HL-60/S4 (cell line): Measurements from ENCODE around the gene JAKMIP1.
"Not testable (repeated sequence)": the region's sequence is repeated elsewhere in the genome, so short reads cannot be mapped to it uniquely, and the experiment has no call there.

Experiments
- in situ Hi-C: fragments of 300-500 bp; cut with MboI; formaldehyde crosslinking; loops from 2 replicates; pipeline ENCODE4 v1.14.3; 2022; ENCODE audit warnings: low sequenced_read_pairs

Gene JAKMIP1

GRCh38 chr4:6229671-6230501 lies 29.5 kb upstream of the JAKMIP1 start:
- in situ Hi-C loops, result no loop called here

DNA sequence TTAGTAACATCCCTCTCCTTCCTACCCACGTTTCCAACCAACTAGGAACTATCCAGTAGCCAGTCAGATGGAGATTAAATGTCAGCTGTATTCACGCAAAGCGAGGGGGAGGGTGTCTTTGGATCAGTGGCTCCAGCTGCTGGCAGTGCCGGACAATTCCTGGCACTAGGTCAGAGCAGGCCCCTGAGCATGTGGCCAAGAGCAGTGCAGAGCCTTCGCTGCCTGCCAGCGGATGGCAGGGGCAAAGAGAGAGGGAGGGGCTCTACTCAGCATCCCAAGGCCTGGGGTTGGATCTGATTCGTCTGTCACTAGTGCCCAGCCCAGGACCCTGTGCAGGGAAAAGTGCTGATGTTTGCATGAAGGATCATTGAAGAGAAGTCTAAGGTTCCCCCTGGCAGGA lies 28.7 kb upstream of the JAKMIP1 start:
- in situ Hi-C loops, result no loop called here

- in situ Hi-C loops, result no loop called here
Observed at GRCh38 chr4:6228158-6229067, 28.1 kb upstream of the JAKMIP1 start.

GRCh38 chr4:6227412-6228157 lies 27.2 kb upstream of the JAKMIP1 start:
- in situ Hi-C loops, result no loop called here

DNA sequence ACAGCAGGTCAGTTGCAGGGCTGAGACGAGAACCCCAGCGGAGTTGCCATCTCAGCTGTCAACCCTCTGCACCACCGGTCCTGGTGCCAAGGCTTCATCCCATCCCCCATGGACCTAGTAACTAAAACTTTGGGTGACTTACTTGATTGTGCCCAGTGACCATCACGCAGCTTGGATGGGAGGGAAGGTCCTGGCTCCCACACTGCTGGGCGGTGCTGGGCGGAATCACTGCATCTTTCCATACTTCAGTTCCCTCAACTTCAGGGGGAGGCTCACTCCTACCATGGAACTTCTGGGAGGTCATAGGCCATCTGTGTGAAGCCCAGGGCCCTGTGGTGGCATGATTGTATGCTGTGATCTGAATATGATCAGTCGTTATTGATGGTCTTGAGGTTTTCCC lies 26.2 kb upstream of the JAKMIP1 start:
- in situ Hi-C loops, result no loop called here

DNA sequence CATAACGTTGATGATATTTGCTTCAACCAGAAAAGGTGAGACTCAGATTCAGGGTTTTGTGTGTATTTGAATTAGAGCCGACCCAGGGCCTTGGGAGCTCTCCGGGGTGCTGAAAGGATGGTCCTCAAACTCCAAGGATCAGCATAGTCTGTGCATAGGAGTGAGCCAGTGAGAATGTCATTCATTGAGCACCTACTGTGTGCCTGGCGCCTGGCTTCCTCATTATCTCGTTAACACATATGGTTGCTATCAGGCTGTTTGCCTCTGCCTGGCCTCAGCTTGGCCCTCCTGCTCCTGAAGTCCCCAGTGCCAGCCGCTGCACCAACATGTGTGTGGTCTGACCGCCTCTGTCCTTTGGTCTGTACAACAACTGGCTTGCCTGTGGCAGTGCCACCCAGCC lies 25.1 kb upstream of the JAKMIP1 start:
- in situ Hi-C loops, result no loop called here

DNA sequence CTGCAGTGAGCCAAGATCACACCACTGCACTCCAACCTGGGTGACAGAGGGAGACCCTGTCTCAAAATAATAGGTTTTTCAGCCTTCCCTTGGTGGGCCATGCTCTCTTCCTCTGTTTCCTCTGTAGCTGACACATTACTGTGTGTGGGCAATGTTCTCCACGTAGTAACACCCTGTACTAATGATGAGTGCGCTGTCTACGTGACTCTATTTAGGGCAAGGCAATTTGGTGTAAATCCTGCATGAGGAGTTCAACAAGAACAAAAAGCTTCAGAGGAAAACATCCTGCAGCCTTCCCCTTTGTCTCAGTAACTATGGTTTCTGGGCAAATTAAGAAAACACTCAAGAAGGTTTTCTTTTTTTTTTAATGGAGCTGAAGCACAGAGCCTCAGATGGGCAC lies 24.4 kb upstream of the JAKMIP1 start:
- in situ Hi-C loops, result no loop called here

DNA sequence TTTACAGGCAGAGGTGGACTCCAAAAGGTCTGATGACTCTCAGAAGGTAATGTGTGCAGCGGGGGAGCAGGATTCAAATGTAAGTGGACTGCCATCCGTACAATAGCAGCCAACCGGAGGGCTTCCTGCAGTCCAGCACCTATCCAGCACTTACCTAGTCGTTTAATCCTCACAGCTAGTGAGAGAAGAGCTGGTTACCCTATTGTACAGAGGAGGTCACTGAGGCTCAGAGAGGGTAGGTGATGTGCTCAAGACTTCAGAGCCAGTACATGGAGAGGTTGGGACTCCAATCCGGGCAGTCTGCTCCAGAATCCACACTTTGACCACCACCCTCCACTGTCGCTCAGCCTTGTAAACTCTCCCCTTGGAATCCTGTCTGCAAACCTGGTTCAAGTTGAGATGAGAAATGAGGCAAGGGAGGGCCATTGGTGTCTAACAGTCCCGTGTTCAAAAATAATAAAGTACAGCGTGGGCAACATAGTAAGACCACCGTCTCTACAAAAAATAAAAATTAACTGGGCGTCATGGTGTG lies 22.5 kb upstream of the JAKMIP1 start:
- in situ Hi-C loops, result no loop called here

GRCh38 chr4:6221851-6222760 lies 21.8 kb upstream of the JAKMIP1 start:
- in situ Hi-C loops, result no loop called here

- in situ Hi-C loops, result no loop called here
Observed at GRCh38 chr4:6221301-6221850, 21.0 kb upstream of the JAKMIP1 start.

DNA sequence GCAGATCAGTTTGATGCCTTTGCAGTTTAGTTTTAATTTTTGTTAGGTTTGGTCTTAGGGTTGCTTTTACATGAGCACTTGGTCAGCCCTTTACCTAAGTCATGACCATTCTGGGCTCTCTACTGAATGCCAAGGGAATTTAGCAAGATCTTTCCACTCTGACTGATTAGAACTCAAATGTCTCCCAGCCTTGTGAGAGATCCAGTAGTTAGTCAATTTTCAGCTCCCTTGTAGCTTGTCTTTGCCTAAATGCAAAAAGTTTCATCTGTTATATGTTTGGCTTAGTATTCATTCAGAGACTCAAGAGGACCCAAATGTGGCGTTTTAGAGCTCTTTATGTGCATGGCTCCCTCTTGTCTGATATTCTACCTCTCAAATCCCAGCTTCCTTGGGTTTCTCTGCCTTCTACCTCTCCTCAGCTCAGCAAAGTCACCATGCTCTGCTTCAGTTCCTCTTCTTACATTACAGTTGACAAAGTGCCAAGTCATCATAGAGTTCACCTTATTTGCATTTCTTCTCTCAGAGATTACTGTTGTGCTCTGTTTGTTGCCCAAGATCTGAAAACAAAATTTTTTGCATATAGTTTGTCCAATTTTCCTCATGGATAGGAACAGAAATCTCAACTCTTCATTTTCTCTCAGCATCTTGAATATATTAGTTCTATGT lies 17.5 kb upstream of the JAKMIP1 start:
- in situ Hi-C loops, result no loop called here

DNA sequence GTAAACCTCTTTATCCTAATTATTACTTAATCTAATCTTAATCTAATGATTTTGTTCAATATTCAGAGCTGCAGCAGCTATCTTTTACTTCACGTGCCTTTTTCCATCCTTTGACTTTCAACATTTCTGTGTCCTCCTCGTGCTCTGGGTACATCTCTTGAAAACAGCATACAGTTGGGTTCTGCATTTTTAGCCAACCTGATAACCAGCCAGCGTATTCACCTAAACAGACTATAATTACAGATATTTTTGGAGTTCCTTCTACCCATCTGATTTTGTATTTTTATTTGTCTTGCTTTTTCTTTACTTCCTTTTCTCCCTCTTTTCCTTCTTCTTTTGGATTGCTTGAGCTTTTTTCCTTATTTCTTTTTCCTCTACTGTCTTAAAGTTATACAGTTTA lies 16.2 kb upstream of the JAKMIP1 start:
- in situ Hi-C loops, result no loop called here

GRCh38 chr4:6209921-6210320 lies 9.6 kb upstream of the JAKMIP1 start:
- in situ Hi-C loops, result no loop called here

- in situ Hi-C loops, result not testable (repeated sequence)
Observed at GRCh38 chr4:6209291-6209690, 8.9 kb upstream of the JAKMIP1 start.

GRCh38 chr4:6208416-6208815 lies 8.1 kb upstream of the JAKMIP1 start:
- in situ Hi-C loops, result no loop called here

GRCh38 chr4:6207602-6208001 lies 7.3 kb upstream of the JAKMIP1 start:
- in situ Hi-C loops, result no loop called here

- in situ Hi-C loops, result no loop called here
Observed at GRCh38 chr4:6206771-6207290, 6.5 kb upstream of the JAKMIP1 start.

GRCh38 chr4:6205973-6206372 lies 5.6 kb upstream of the JAKMIP1 start:
- in situ Hi-C loops, result no loop called here

DNA sequence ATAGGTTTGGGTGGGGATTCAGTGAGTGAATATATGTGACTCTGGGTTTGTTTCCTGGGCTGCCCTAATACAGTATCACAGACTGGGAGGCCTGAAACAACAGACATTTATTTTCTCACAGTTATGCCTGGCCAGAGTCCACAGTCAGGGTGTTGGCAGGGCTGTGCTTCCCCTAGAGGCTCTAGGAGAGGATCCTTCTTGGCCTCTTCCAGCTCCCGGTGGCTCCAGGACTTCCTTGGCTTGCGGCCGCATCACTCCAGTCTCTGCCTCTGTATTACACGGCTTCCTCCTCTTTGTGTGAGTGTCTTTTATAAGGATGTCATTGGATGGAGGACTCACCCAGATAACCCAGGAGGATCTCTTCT lies 5.2 kb upstream of the JAKMIP1 start:
- in situ Hi-C loops, result no loop called here
